GM13976 (cell line): ENCODE measurements around the gene ZDHHC6.

Experiments used
- DNase-seq: peaks from one replicate; pipeline ENCODE4 v3.0.0; 2012; ENCODE audit warnings: low spot score
- in situ Hi-C: fragments of 300-500 bp; cut with MboI; formaldehyde crosslinking; loops from one replicate; pipeline ENCODE4 v1.12.0; 2022; ENCODE audit warnings: low sequenced_read_pairs, mixed read lengths, inconsistent platforms; ENCODE audit not compliant: unreplicated experiment
- TF ChIP-seq, protein P1 (sequence below): IDR thresholded peaks from 2 replicates; pipeline ENCODE4 v1.5.1; 2012; ENCODE audit warnings: borderline replicate concordance, mild to moderate bottlenecking; ENCODE audit not compliant: insufficient read depth; ENCODE audit errors: extremely low read depth, missing control alignments, control extremely low read depth

The ZDHHC6 gene

DNA sequence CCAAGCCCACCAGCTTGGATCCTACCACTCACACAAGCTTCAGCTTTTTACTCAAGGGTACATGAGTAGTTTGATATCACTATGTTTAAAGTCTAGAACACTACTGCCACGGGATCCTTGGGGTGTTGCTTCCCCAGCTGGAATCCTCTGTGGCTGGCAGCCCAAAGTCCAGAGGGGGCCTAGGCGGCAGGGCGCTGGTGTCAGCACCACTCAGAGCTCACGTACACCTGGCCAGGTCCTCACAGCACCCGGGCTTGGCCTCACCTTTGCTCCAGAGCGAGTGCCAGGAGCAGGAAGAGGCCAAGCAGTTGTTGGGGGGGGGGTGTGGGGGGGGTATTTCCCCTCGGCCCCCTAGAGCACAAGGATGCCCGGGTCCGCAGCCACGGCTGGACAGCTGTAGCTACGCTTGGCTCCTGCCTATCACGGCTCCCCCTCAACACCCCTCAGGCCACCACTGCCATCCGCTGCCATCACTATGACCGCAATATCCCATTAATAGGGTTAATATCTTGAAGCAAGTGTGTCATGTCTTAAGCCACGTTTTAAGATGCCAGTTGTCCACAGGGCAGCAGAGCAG is 17.0 kb downstream of the ZDHHC6 start:
- TF ChIP-seq, protein P1, sequence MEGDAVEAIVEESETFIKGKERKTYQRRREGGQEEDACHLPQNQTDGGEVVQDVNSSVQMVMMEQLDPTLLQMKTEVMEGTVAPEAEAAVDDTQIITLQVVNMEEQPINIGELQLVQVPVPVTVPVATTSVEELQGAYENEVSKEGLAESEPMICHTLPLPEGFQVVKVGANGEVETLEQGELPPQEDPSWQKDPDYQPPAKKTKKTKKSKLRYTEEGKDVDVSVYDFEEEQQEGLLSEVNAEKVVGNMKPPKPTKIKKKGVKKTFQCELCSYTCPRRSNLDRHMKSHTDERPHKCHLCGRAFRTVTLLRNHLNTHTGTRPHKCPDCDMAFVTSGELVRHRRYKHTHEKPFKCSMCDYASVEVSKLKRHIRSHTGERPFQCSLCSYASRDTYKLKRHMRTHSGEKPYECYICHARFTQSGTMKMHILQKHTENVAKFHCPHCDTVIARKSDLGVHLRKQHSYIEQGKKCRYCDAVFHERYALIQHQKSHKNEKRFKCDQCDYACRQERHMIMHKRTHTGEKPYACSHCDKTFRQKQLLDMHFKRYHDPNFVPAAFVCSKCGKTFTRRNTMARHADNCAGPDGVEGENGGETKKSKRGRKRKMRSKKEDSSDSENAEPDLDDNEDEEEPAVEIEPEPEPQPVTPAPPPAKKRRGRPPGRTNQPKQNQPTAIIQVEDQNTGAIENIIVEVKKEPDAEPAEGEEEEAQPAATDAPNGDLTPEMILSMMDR = no peak
- DNase-seq = no peak
- in situ Hi-C loops = no loop called here

DNA sequence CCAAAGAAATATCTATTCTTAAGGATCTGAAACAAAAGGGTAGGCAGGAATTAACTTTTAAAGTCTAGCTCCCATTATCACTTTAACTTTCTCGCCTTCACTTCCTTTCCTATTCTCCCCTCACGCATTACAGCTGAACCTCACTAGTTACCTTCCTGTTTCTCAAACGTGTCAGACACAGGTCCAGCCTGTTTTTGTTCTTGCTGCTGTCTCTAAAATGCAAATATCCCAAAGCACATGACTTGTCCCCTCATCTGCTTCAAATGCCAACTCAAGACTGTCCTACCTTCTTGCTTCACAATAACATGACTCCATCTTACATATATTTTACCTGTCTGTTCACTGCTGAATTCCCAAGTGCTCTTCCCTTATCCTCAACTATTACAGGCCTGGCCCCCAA is 17.6 kb downstream of the ZDHHC6 start:
- no peak for DNase-seq
- TF ChIP-seq, protein P1 = no peak
- in situ Hi-C loops = no loop called here

DNA sequence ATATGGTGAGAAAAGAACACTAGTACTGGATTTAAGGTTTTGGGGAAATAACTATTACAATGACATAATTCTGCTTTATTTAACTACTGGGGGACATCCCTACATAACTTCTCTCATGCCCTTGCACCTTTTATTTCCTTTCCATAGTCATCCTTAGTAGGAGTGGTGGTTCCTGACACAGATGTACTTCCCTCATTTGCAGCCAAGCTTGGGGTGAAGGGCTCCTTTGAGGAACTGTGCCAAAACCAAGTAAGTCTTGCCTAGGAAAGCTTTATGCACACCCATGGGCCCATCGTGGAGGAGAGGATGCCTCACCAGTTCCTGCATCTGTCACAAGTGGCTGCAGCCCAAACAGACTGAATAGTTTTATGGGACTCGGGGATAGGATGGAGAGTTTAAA is 20.6 kb downstream of the ZDHHC6 start:
- DNase-seq = no peak
- in situ Hi-C loops = no loop called here
- TF ChIP-seq, protein P1 = no peak

DNA sequence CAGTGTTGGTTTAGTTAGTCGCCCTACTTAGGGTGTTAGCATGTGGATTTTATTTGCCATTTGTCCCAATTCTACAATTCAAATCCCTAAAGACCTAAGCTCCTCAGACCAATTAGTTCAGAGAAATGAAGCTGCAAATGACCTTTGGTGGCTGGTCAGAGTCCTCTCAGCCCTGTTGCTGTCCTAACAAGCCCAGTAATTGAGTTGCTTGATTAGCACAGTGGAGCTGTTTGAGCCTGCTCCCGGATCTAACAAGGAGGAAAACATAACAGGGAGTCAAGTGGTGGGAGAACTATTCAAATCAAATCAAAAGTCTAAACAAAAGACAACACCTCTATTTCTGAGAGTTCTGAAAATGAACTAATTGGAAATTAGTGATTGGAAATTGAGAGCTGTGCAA is 22.1 kb downstream of the ZDHHC6 start:
- no peak for DNase-seq
- TF ChIP-seq, protein P1 = no peak

DNA sequence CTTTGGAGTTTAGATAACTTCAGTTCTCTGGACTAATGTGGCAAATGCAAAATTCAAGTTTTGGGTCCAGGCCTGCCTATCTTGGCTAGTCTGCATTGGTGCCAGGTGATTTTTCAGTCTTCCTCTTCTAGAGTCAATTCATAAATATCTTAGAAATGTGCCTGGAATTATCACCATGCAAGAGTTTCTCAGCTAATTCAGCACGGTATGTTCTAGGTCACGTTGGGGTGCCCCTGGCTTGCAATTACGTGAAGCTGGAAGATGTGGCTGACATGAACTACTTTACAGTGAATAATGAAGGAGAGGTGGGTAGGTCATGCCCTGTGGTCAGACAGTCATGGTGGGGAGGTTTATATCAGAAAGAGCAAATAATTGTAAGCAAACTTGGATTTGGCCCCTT is 25.0 kb downstream of the ZDHHC6 start:
- no peak for DNase-seq
- TF ChIP-seq, protein P1 = no peak
- in situ Hi-C loops = no loop called here

More for the DNA sequence above, 22.1 kb downstream of the ZDHHC6 start:
- in situ Hi-C loops = no loop called here

DNA sequence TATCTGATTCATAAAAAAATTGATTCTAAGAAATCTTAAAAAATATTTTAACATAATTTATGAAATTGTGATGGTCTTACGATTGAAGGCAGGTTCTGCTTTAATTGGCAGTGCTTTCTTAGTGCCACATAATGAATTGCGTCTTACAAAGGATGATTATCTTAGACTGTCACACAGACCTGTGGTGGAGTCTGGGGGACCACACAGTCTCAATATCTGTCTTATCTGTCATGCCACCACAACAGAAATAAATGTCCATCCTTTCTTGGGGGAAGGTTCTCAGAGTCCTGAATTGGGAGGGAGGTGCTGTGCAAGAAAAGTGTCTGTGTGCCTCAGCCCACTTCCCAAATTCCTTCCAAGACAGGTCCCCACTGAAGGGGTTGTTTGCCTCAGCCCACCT is 34.0 kb downstream of the ZDHHC6 start:
- DNase-seq = no peak
- TF ChIP-seq, protein P1 = no peak
- in situ Hi-C loops = no loop called here
